GM10266 (cell line): ENCODE results near the gene KNCN.

Experiments
- DNase-seq: peaks from one replicate; pipeline ENCODE4 v3.0.0; 2012; ENCODE audit errors: extremely low spot score
- CTCF ChIP-seq: IDR thresholded peaks from 2 replicates; pipeline ENCODE4 v1.5.1; 2012; ENCODE audit warnings: mild to moderate bottlenecking, low read depth; ENCODE audit not compliant: control insufficient read depth, insufficient read depth; ENCODE audit errors: missing control alignments

Gene KNCN

GRCh38 chr1:46589529-46589928 lies 38.1 kb upstream of the KNCN start:
- no peak for DNase-seq
- no peak for TF ChIP-seq CTCF

- DNase-seq = no peak
- TF ChIP-seq CTCF = no peak
Measured at GRCh38 chr1:46587069-46587468, 35.6 kb upstream of the KNCN start.

GRCh38 chr1:46585312-46585938 lies 34.0 kb upstream of the KNCN start:
- TF ChIP-seq CTCF = no peak
- no peak for DNase-seq

- no peak for DNase-seq
- TF ChIP-seq CTCF = no peak
Measured at GRCh38 chr1:46583494-46583893, 32.0 kb upstream of the KNCN start.

GRCh38 chr1:46582972-46583371 lies 31.5 kb upstream of the KNCN start:
- DNase-seq = no peak
- no peak for TF ChIP-seq CTCF

- TF ChIP-seq CTCF = no peak
- DNase-seq = no peak
Measured at GRCh38 chr1:46581681-46582455, 30.4 kb upstream of the KNCN start.
